Uterus (tissue), 2 donors: Measurements from ENCODE around the gene CINP.

Experiments
- CTCF ChIP-seq, 4 experiments: fragments of 200-600 bp in 2 of 4; fragments of 450-650 bp in 2 of 4; sonication (generic) in 2 of 4; IDR thresholded peaks; one replicate each; pipeline ENCODE4 v1.5.1; 2016 to 2019; ENCODE audit warnings: antibody characterized with exemption in 4 of 4, mild to moderate bottlenecking in 2 of 4, moderate library complexity in 1 of 4
- POLR2A ChIP-seq, 2 donors: fragments of 450-650 bp; IDR thresholded peaks; one replicate each; pipeline ENCODE4 v1.6.1; 2016; ENCODE audit warnings: antibody characterized with exemption in 2 of 2, mild to moderate bottlenecking in 1 of 2, moderate library complexity in 1 of 2

GRCh38 chr14:102403028-102403427 is 40.3 kb upstream of the CINP start:
- TF ChIP-seq CTCF (IDR thresholded peaks at IDR 0.05) (no peak), POLR2A (IDR thresholded peaks at IDR 0.05) (no peak)
